Measurements from ENCODE around the gene PAIP2B.

- no peak for TF ChIP-seq GATAD2B (IDR thresholded peaks at IDR 0.05; ENCODE audit: borderline replicate concordance)
- no peak for TF ChIP-seq RNF2 (IDR thresholded peaks at IDR 0.05)
- no peak for TF ChIP-seq CTCF (IDR thresholded peaks at IDR 0.05 in 2 of 3, conservative IDR thresholded peaks at IDR 0.05 in 1 of 3; ENCODE audit: insufficient read depth in 2 of 3, low read depth in 1 of 3, low read length in 3 of 3)
- TF ChIP-seq HDAC1 (IDR thresholded peaks at IDR 0.05): no peak
- TF ChIP-seq ETV6 (IDR thresholded peaks at IDR 0.05; ENCODE audit: borderline replicate concordance in 1 of 2, low read depth in 2 of 2, low read length in 1 of 2): no peak
- no peak for TF ChIP-seq ETV6 (CRISPR knock-in tag; IDR thresholded peaks at IDR 0.05; ENCODE audit: borderline replicate concordance)
- no peak for TF ChIP-seq MAX (CRISPR knock-in tag; IDR thresholded peaks at IDR 0.05)
- no peak for TF ChIP-seq PCBP1 (IDR thresholded peaks at IDR 0.05; ENCODE audit: low read depth, low read length, poor library complexity, severe bottlenecking)
- no peak for TF ChIP-seq CEBPB (tag; IDR thresholded peaks at IDR 0.05)
- TF ChIP-seq TEAD4 (IDR thresholded peaks at IDR 0.05; ENCODE audit: low read length): no peak
- TF ChIP-seq TEAD4 (CRISPR knock-in tag; IDR thresholded peaks at IDR 0.05; ENCODE audit: borderline replicate concordance): no peak
- TF ChIP-seq ZKSCAN8 (CRISPR knock-in tag; IDR thresholded peaks at IDR 0.05): no peak
- no peak for TF ChIP-seq TOE1 (IDR thresholded peaks at IDR 0.05; ENCODE audit: borderline replicate concordance)
- TF ChIP-seq TOE1 (CRISPR knock-in tag; IDR thresholded peaks at IDR 0.05; ENCODE audit: borderline replicate concordance, low read depth): no peak
- TF ChIP-seq ZNF217 (CRISPR knock-in tag; IDR thresholded peaks at IDR 0.05): no peak
Observed at GRCh38 chr2:71191570-71191943, 35.3 kb downstream of the PAIP2B start.

Data from K562 (cell line).